Neutrophil (primary cell): ENCODE results near the gene KLF13.

ENCODE experiments used
- H3K27ac ChIP-seq: fragments of 200-600 bp; sonication (generic); 2 replicates; pipeline ENCODE4 v1.5.1; 2016; ENCODE audit warnings: mild to moderate bottlenecking, moderate library complexity
- H3K27me3 ChIP-seq: fragments of 200-600 bp; sonication (generic); 2 replicates; pipeline ENCODE4 v1.6.0; 2016; ENCODE audit warnings: mild to moderate bottlenecking
- H3K36me3 ChIP-seq: fragments of 200-600 bp; sonication (generic); 2 replicates; pipeline ENCODE4 v1.5.1; 2017
- H3K4me1 ChIP-seq, 2 experiments: fragments of 200-600 bp in 1 of 2; sonication (generic) in 1 of 2; 1 replicate in 1 of 2; 2 replicates in 1 of 2; pipeline versions ENCODE4 v1.5.1 to v1.6.1; 2013 to 2016; ENCODE audit warnings: low read depth in 1 of 2, low read length in 1 of 2, mild to moderate bottlenecking in 1 of 2, moderate library complexity in 1 of 2; ENCODE audit not compliant: control insufficient read depth in 1 of 2, insufficient read depth in 1 of 2
- H3K4me3 ChIP-seq, 2 experiments: fragments of 200-600 bp in 1 of 2; sonication (generic) in 1 of 2; 1 replicate in 1 of 2; 2 replicates in 1 of 2; pipeline ENCODE4 v1.5.1; 2013 to 2016; ENCODE audit warnings: low read depth in 1 of 2, low read length in 1 of 2, mild to moderate bottlenecking in 1 of 2, moderate library complexity in 1 of 2
- H3K9me3 ChIP-seq: fragments of 200-600 bp; sonication (generic); 2 replicates; pipeline ENCODE4 v1.5.1; 2016
- CTCF ChIP-seq: fragments of 200-600 bp; sonication (generic); IDR thresholded peaks from 2 replicates; pipeline ENCODE4 v1.5.1; 2016; ENCODE audit warnings: antibody characterized with exemption

The KLF13 gene

GRCh38 chr15:31326875-31327668 lies 437 bp downstream of the KLF13 start:
- peaks cover 62% of the 10 kb centered on the region in 2 experiments for H3K4me1 ChIP-seq
- no peaks in the 10 kb centered on the region for H3K9me3 ChIP-seq
- peak overlapping the region; percentile 100 for H3K27ac ChIP-seq
- peak overlapping the region; percentile 97 to 99 for H3K4me3 ChIP-seq
- TF ChIP-seq CTCF: no peak
- no peaks in the 10 kb centered on the region for H3K27me3 ChIP-seq
- peaks cover 9% of the 10 kb centered on the region for H3K36me3 ChIP-seq

- Histone ChIP-seq H3K27me3 (no peaks in the 10 kb centered on the region), H3K4me3 (peak overlapping the region; percentile 97 to 99), H3K27ac (peak overlapping the region; percentile 100), H3K36me3 (peaks cover 9% of the 10 kb centered on the region), H3K9me3 (no peaks in the 10 kb centered on the region), H3K4me1 (peaks cover 70% of the 10 kb centered on the region in 2 experiments)
- no peak for TF ChIP-seq CTCF
These were observed 1.2 kb downstream of the KLF13 start for GRCh38 chr15:31327669-31328427.

- TF ChIP-seq CTCF: no peak
- Histone ChIP-seq H3K4me1 (peaks cover 71 to 73% of the 10 kb centered on the region in 2 experiments), H3K27me3 (no peaks in the 10 kb centered on the region), H3K9me3 (no peaks in the 10 kb centered on the region), H3K36me3 (peaks cover 9% of the 10 kb centered on the region), H3K4me3 (peak overlapping the region; percentile 97 to 99), H3K27ac (peak overlapping the region; percentile 100)
These were observed 1.9 kb downstream of the KLF13 start for GRCh38 chr15:31328428-31328968.

GRCh38 chr15:31328969-31329639 lies 2.5 kb downstream of the KLF13 start:
- H3K4me1 ChIP-seq: peaks cover 71 to 73% of the 10 kb centered on the region in 2 experiments
- H3K27me3 ChIP-seq: no peaks in the 10 kb centered on the region
- H3K27ac ChIP-seq: peak overlapping the region; percentile 100
- H3K36me3 ChIP-seq: peaks cover 9% of the 10 kb centered on the region
- peak overlapping the region; percentile 97 to 99 for H3K4me3 ChIP-seq
- no peaks in the 10 kb centered on the region for H3K9me3 ChIP-seq
- no peak for TF ChIP-seq CTCF

GRCh38 chr15:31329640-31330010 lies 3.0 kb downstream of the KLF13 start:
- H3K9me3 ChIP-seq: no peaks in the 10 kb centered on the region
- peaks cover 67 to 71% of the 10 kb centered on the region in 2 experiments for H3K4me1 ChIP-seq
- peaks cover 9% of the 10 kb centered on the region for H3K36me3 ChIP-seq
- peak overlapping the region; percentile 100 for H3K27ac ChIP-seq
- no peaks in the 10 kb centered on the region for H3K27me3 ChIP-seq
- no peak for TF ChIP-seq CTCF
- peak overlapping the region; percentile 97 to 99 for H3K4me3 ChIP-seq
